ENCODE data around the gene ELOB. TPM values are rescaled to one million over a fixed set of nuclear protein-coding genes. Genes with fewer than 3 reads are reported as not detected.

The ELOB gene
- total and polyA plus RNA-seq, 5 donors: 235 to 625 (median 293) TPM

DNA sequence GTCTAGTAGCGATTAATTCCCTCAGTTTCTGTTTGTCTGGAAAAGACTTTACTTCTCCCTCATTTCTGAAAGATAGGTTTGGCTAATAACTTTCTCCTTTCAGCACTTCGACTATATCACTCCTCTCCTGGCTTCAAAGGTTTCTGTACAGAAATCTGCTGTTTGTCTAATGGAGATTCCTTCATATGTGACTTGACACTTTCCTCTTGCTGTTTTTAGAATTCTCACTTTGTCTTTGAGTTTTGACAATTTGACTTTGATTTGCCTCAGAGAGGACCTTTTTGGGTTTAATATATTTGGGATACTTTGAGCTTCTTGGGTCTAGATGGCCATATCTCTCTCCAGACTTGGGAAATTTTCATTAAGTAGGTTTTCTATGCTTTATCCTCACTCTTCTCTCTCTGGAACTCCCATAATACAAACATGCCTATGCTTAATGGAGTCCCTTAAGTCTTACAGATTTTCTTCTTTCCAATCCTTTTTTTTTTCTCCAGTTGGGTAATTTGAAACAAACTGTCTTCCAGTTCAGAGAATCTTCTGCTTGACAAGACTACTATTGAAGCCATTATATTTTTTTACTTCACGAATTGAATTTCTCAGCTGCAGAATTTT, 32.2 kb upstream of the ELOB start:
- Histone ChIP-seq H3K27me3 (ENCODE audit: control insufficient read depth, insufficient read depth) (no peaks in the 10 kb centered on the region), H3K4me1 (ENCODE audit: control insufficient read depth, insufficient read depth, low read length) (no peaks in the 10 kb centered on the region), H3K9me3 (ENCODE audit: control insufficient read depth, low read length) (no peaks in the 10 kb centered on the region), H3K4me3 (ENCODE audit: low read length) (no peak overlapping the region), H3K27ac (ENCODE audit: low read length) (no peak overlapping the region)
- DNase-seq (no peak), ATAC-seq (no peak)
- intact Hi-C loops (cut with DNase I): no loop called here
- 73% methylated on average over 3 of the region's 3 CpGs for WGBS

DNA sequence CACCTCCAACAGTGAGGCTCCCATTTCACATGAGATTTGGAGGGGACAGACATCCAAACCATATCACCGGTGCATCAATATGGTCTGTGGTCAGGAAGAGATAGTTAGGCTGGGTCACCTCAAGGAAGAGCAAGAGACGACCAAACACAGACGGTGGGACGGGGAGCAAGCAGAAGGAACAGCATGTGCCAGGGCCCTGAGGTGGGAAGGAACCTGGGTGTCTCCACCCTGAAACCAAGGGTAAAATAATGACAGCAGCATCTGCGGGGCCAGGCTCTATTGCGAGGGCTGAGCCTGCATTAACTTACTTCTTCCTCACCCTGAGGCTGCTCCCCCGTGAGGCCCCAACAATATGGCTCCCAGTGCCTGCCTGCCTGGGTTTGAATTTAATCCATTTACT, 31.1 kb upstream of the ELOB start:
- WGBS: 85% methylated on average over 7 of the region's 7 CpGs
- ATAC-seq: no peak
- H3K27me3 ChIP-seq (ENCODE audit: control insufficient read depth, insufficient read depth): no peaks in the 10 kb centered on the region

DNA sequence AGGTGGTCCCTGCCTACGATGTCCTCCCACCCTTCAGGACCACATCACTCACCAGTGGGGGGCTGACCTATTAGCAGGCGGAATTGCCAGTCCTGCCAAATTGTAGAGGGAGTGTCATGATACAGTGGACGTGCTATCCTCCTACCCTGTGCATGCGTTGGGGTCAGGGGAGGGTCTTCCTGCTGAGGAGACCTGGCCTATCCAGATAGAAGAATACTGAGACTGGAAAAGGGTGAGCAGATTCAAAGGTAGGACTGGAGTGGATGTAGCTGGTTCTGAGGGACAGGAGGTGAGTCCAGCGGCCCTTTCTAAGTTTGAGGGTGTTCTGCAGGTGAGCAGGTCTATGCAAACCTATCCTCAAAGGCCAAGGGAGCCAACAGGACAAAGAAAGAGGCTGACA, 29.2 kb upstream of the ELOB start:
- intact Hi-C loops (cut with DNase I): no loop called here
- ATAC-seq: no peak
- Histone ChIP-seq H3K4me3 (ENCODE audit: low read length) (no peak overlapping the region), H3K27me3 (ENCODE audit: control insufficient read depth, insufficient read depth) (no peaks in the 10 kb centered on the region), H3K9me3 (ENCODE audit: control insufficient read depth, low read length) (peaks cover 3% of the 10 kb centered on the region), H3K4me1 (ENCODE audit: control insufficient read depth, insufficient read depth, low read length) (no peaks in the 10 kb centered on the region), H3K27ac (ENCODE audit: low read length) (no peak overlapping the region)
- no peak for DNase-seq
- WGBS: 64% methylated on average over 5 of the region's 5 CpGs

More for the DNA sequence above, 31.1 kb upstream of the ELOB start:
- Histone ChIP-seq H3K9me3 (ENCODE audit: control insufficient read depth, low read length) (peaks cover 3% of the 10 kb centered on the region), H3K4me3 (ENCODE audit: low read length) (no peak overlapping the region), H3K4me1 (ENCODE audit: control insufficient read depth, insufficient read depth, low read length) (no peaks in the 10 kb centered on the region), H3K27ac (ENCODE audit: low read length) (no peak overlapping the region)
- intact Hi-C loops (cut with DNase I): no loop called here
- DNase-seq: no peak

DNA sequence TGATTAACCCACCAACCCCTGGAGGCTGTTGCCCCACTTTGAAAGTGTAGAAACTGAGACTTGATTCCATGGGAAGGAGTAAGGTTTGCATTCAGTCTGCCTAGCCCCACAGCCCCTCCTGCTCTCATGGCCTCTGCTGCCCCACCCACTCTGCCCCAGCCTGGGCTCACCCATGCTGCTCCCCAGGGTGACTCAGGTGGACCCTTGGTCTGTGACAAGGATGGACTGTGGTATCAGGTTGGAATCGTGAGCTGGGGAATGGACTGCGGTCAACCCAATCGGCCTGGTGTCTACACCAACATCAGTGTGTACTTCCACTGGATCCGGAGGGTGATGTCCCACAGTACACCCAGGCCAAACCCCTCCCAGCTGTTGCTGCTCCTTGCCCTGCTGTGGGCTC, 27.6 kb upstream of the ELOB start:
- no peak for DNase-seq
- Histone ChIP-seq H3K9me3 (ENCODE audit: control insufficient read depth, low read length) (peaks cover 3% of the 10 kb centered on the region), H3K4me1 (ENCODE audit: control insufficient read depth, insufficient read depth, low read length) (no peaks in the 10 kb centered on the region), H3K27me3 (ENCODE audit: control insufficient read depth, insufficient read depth) (no peaks in the 10 kb centered on the region), H3K4me3 (ENCODE audit: low read length) (no peak overlapping the region), H3K27ac (ENCODE audit: low read length) (no peak overlapping the region)
- 89% methylated on average over 4 of the region's 4 CpGs for WGBS
- ATAC-seq: no peak
- intact Hi-C loops (cut with DNase I): no loop called here

DNA sequence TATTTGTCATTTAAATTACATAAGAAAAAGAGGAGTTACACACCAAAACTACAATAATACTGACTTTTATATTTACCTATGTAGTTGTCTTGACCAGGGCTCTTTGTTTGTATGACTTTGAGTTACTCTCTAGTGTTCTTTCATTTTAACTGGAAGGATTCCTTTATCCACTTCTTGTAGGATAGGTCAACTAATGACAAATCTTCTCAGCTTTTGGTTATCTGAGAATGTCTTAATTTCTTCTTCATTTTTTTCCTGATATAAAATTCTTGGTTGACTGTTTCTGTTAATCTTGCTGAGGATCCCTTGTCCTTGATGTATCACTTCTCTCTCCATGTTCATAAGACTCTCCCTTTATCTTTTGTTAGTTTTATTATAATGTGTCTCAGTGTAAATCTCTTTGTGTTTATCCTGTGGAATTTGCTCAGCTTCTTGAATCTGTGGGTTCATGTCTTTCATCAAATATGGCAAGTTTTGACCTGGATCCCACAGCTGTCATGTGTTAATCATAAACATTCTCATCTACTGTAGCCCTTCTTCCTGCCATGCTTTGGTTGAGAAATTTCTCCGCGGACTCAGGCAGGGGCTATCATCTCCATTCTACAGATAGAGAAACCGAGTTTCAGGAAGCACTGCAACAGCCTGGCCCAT, 26.6 kb upstream of the ELOB start:
- Histone ChIP-seq H3K27me3 (ENCODE audit: control insufficient read depth, insufficient read depth) (no peaks in the 10 kb centered on the region), H3K4me1 (ENCODE audit: control insufficient read depth, insufficient read depth, low read length) (no peaks in the 10 kb centered on the region), H3K9me3 (ENCODE audit: control insufficient read depth, low read length) (peaks cover 3% of the 10 kb centered on the region), H3K27ac (ENCODE audit: low read length) (no peak overlapping the region), H3K4me3 (ENCODE audit: low read length) (no peak overlapping the region)
- 82% methylated on average over 3 of the region's 3 CpGs for WGBS
- ATAC-seq: no peak
- DNase-seq: no peak
- intact Hi-C loops (cut with DNase I): no loop called here

DNA sequence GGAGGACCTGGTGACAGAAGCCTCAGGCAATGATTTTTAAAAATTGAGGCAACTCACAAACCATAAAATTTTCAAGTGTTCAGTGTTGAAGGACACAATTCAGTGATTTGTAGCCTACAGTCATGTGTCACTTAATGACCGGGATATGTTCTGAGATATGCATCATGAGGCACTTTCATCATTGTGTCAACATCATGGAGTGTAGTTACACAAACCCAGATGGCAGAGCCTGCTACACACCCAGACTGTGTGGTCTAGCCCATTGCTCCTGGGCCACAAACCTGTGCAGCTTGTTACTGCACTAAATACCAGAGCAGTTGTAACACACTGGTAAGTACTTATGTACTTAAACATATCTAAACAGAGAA, 22.8 kb upstream of the ELOB start:
- intact Hi-C loops (cut with DNase I): no loop called here
- DNase-seq: no peak
- ATAC-seq: peak in 1 of 2 donors; percentile 36
- H3K27me3 ChIP-seq (ENCODE audit: control insufficient read depth, insufficient read depth): no peaks in the 10 kb centered on the region
- H3K4me3 ChIP-seq (ENCODE audit: low read length): no peak overlapping the region
- peaks cover 3% of the 10 kb centered on the region for H3K9me3 ChIP-seq (ENCODE audit: control insufficient read depth, low read length)
- no peak overlapping the region for H3K27ac ChIP-seq (ENCODE audit: low read length)
- H3K4me1 ChIP-seq (ENCODE audit: control insufficient read depth, insufficient read depth, low read length): no peaks in the 10 kb centered on the region
- WGBS: 53% methylated on average over 1 of the region's 1 CpG

DNA sequence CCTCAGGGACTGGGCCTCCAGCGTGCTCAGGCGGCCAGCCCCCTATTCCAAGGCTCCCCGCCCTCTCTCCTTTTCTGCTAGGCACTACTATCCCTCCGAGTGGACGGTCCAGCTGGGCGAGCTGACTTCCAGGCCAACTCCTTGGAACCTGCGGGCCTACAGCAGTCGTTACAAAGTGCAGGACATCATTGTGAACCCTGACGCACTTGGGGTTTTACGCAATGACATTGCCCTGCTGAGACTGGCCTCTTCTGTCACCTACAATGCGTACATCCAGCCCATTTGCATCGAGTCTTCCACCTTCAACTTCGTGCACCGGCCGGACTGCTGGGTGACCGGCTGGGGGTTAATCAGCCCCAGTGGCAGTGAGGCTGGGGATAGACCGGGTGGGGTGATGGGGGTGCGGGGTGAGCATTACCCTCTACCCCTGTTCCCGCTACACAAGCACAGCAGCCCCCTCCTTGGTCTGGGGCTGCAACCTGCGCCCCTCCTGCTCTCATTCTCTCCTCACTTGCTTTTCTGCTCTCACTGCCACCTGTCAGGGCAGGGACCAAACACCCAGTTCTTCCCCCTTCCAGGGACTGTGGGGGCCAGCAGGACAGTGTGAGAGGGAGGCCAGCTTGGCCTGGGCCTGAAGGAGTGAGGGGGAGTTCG, 22.3 kb upstream of the ELOB start:
- WGBS: 83% methylated on average over 21 of the region's 21 CpGs
- H3K27ac ChIP-seq (ENCODE audit: low read length): no peak overlapping the region
- intact Hi-C loops (cut with DNase I): no loop called here
- ATAC-seq (no peak), DNase-seq (no peak)
- H3K27me3 ChIP-seq (ENCODE audit: control insufficient read depth, insufficient read depth): no peaks in the 10 kb centered on the region
- H3K4me3 ChIP-seq (ENCODE audit: low read length): no peak overlapping the region
- peaks cover 3% of the 10 kb centered on the region for H3K9me3 ChIP-seq (ENCODE audit: control insufficient read depth, low read length)
- H3K4me1 ChIP-seq (ENCODE audit: control insufficient read depth, insufficient read depth, low read length): no peaks in the 10 kb centered on the region

DNA sequence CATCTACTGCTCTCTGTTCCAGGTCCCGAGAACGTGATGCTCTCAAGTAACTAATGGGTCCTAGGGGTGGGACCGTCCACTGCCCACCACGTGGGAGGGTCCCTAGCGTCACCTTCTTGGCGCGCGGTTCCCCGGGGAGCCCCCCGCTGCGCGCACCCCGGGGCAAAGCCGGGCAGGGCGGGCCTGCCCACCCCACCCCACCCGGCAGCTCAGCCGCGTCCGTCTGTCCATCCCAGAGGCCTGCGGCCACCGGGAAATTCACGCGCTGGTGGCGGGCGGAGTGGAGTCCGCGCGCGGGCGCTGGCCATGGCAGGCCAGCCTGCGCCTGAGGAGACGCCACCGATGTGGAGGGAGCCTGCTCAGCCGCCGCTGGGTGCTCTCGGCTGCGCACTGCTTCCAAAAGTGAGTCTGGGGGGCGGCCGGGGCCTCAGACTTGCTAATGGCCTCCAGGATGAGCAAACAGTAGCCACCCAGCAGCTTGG, 21.7 kb upstream of the ELOB start:
- intact Hi-C loops (cut with DNase I): no loop called here
- Histone ChIP-seq H3K27me3 (ENCODE audit: control insufficient read depth, insufficient read depth) (no peaks in the 10 kb centered on the region), H3K27ac (ENCODE audit: low read length) (no peak overlapping the region), H3K4me3 (ENCODE audit: low read length) (no peak overlapping the region), H3K9me3 (ENCODE audit: control insufficient read depth, low read length) (no peaks in the 10 kb centered on the region), H3K4me1 (ENCODE audit: control insufficient read depth, insufficient read depth, low read length) (no peaks in the 10 kb centered on the region)
- no peak for ATAC-seq
- 75% methylated on average over 39 of the region's 39 CpGs for WGBS
- DNase-seq: peak in 1 of 3 donors; percentile 29

DNA sequence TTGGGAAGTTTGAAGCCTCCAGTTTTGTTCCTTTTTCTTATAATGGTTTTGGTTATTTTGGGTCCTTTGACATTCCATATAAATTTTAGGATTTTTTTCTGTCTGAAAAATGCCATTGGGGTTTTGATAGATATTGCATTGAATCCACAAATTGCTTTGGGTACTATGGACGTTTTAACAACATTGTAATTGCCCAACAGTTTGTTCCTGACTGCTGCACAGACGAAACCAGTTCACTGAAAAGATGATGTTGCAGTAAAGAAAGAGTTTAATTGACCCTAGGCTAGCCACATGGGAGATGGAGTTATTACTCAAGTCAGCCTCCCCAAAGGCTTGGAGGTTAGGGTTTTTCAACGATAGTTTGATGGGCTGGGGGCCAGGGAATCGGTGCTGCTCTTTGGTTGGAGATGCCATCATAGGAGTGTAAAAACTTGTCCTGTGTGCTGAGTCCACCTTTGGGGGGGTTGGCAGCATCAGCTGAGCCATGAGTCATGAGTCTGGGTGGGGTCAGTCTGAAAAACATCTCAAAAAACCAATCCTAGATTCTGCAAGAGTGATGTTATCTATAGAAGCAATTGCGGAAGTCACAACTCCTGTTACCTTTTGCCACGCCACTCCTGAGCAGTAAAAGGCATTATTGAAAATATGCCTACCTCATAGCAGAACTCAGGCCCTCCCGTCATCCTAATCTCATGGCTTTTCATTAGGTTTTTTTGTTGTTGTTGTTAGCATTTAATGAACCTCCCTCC, 18.5 kb upstream of the ELOB start:
- H3K4me3 ChIP-seq (ENCODE audit: low read length): no peak overlapping the region
- H3K27ac ChIP-seq (ENCODE audit: low read length): no peak overlapping the region
- DNase-seq (no peak), ATAC-seq (no peak)
- intact Hi-C loops (cut with DNase I): no loop called here
- no peaks in the 10 kb centered on the region for H3K4me1 ChIP-seq (ENCODE audit: control insufficient read depth, insufficient read depth, low read length)
- no peaks in the 10 kb centered on the region for H3K27me3 ChIP-seq (ENCODE audit: control insufficient read depth, insufficient read depth)
- WGBS: 70% methylated on average over 7 of the region's 7 CpGs
- no peaks in the 10 kb centered on the region for H3K9me3 ChIP-seq (ENCODE audit: control insufficient read depth, low read length)

DNA sequence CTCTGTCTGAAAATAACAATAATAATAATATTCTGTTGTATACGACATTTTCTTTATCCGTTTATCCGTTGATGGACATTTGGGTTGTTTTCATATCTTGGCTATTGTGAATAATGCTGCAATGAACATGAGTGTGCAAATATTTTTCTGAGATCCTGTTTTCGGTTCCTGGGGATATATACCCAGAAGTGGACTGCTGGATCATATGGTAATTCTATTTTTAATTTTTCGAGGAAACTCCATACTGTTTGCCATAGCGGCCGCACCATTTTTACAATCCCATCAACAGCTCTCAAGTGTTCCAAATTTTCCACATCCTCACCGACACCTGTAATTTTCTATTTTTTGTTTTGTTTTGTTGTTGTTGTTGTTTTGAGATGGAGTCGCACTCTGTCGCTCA, 15.9 kb upstream of the ELOB start:
- 85% methylated on average over 10 of the region's 10 CpGs for WGBS
- no peak for DNase-seq
- no peak overlapping the region for H3K4me3 ChIP-seq (ENCODE audit: low read length)
- no peaks in the 10 kb centered on the region for H3K27me3 ChIP-seq (ENCODE audit: control insufficient read depth, insufficient read depth)
- intact Hi-C loops (cut with DNase I): no loop called here
- H3K9me3 ChIP-seq (ENCODE audit: control insufficient read depth, low read length): no peaks in the 10 kb centered on the region
- ATAC-seq: no peak
- H3K4me1 ChIP-seq (ENCODE audit: control insufficient read depth, insufficient read depth, low read length): no peaks in the 10 kb centered on the region
- no peak overlapping the region for H3K27ac ChIP-seq (ENCODE audit: low read length)

DNA sequence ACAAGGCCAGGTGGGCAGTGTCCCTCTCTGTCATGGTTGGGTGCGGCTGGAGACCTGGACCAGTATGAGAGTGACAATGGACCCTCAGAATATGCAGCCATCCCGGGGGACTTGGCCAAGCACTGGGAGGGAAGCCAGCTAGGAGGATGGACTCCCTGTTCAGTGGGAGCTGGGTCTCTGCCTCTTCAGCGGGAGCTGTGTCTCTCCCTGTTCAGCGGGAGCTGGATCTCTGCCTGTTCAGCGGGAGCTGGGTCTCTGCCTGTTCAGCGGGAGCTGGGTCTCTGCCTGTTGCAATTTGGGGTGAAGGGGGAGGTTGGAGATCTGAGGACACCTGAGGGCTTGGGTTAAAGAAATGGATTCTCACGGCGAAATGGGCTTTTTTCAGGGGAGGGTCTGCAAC, 14.1 kb upstream of the ELOB start:
- WGBS: 79% methylated on average over 8 of the region's 8 CpGs
- Histone ChIP-seq H3K27ac (ENCODE audit: low read length) (no peak overlapping the region), H3K27me3 (ENCODE audit: control insufficient read depth, insufficient read depth) (no peaks in the 10 kb centered on the region), H3K9me3 (ENCODE audit: control insufficient read depth, low read length) (no peaks in the 10 kb centered on the region), H3K4me3 (ENCODE audit: low read length) (no peak overlapping the region), H3K4me1 (ENCODE audit: control insufficient read depth, insufficient read depth, low read length) (no peaks in the 10 kb centered on the region)
- intact Hi-C loops (cut with DNase I): no loop called here
- DNase-seq (no peak), ATAC-seq (no peak)
